DND-41 (cell line): Measurements from ENCODE around the gene ENTPD8.

ENCODE experiments used
- ATAC-seq: fragments of 200-7000 bp; cut with Tn5 transposase; 3 replicates; pipeline ENCODE4 v1.9.1; 2021; ENCODE audit warnings: low read depth; ENCODE audit not compliant: insufficient read depth
- DNase-seq: peaks from one replicate; pipeline ENCODE4 v3.0.0-alpha.2; 2020
- H2AFZ ChIP-seq: 2 replicates; pipeline ENCODE4 v1.6.0; 2012; ENCODE audit warnings: low read depth, low read length
- H3K27ac ChIP-seq: 2 replicates; pipeline ENCODE4 v1.5.1; 2012; ENCODE audit warnings: low read length, inconsistent platforms
- H3K27me3 ChIP-seq: fragments of 200-600 bp; sonication (generic); 2 replicates; pipeline ENCODE4 v1.6.0; 2012; ENCODE audit warnings: low read length, mild to moderate bottlenecking, inconsistent platforms; ENCODE audit not compliant: insufficient read depth, poor library complexity
- H3K36me3 ChIP-seq: 2 replicates; pipeline ENCODE4 v1.5.1; 2012; ENCODE audit warnings: low read length, inconsistent platforms; ENCODE audit not compliant: insufficient read depth
- H3K4me1 ChIP-seq: 2 replicates; pipeline ENCODE4 v1.5.1; 2012; ENCODE audit warnings: mild to moderate bottlenecking, low read length; ENCODE audit not compliant: insufficient read depth
- H3K4me2 ChIP-seq: 2 replicates; pipeline ENCODE4 v1.6.0; 2012; ENCODE audit warnings: mild to moderate bottlenecking, moderate library complexity, low read length, inconsistent platforms; ENCODE audit not compliant: insufficient read depth
- H3K4me3 ChIP-seq, 2 experiments: fragments of 200-600 bp in 1 of 2; shearing (Covaris generic) in 1 of 2; 2 replicates each; pipeline ENCODE4 v1.5.1; 2012 to 2016; ENCODE audit warnings: inconsistent platforms in 2 of 2, low read length in 2 of 2, mild to moderate bottlenecking in 2 of 2, low read depth in 1 of 2, moderate library complexity in 1 of 2
- H3K79me2 ChIP-seq: 2 replicates; pipeline ENCODE4 v1.6.0; 2012; ENCODE audit warnings: low read length, inconsistent platforms; ENCODE audit not compliant: insufficient read depth
- H3K9ac ChIP-seq: 2 replicates; pipeline ENCODE4 v1.6.0; 2012; ENCODE audit warnings: low read depth, mild to moderate bottlenecking, inconsistent platforms, low read length, moderate library complexity
- H3K9me3 ChIP-seq: 2 replicates; pipeline ENCODE4 v1.5.1; 2012; ENCODE audit warnings: low read length, moderate library complexity, mild to moderate bottlenecking, inconsistent platforms; ENCODE audit not compliant: insufficient read depth, severe bottlenecking
- H4K20me1 ChIP-seq: 2 replicates; pipeline ENCODE4 v1.6.0; 2012; ENCODE audit warnings: low read length; ENCODE audit not compliant: insufficient read depth
- CTCF ChIP-seq: IDR thresholded peaks from 2 replicates; pipeline ENCODE4 v1.5.1; 2012; ENCODE audit warnings: borderline replicate concordance, low read length, moderate library complexity, mild to moderate bottlenecking; ENCODE audit not compliant: poor library complexity, severe bottlenecking; ENCODE audit errors: extremely low read depth
- EZH2 ChIP-seq: IDR thresholded peaks from 3 replicates; pipeline ENCODE4 v1.6.1; 2012; ENCODE audit warnings: borderline replicate concordance, low read depth, mild to moderate bottlenecking, moderate library complexity, low read length, inconsistent platforms; ENCODE audit not compliant: severe bottlenecking

The ENTPD8 gene

GRCh38 chr9:137459152-137459600 lies 18.0 kb upstream of the ENTPD8 start, which contains the start of gene NSMF:
Gene NSMF, minus strand, starts transcription at chr9:137459334. Its CDS starts 232 bp downstream, at chr9:137459102.
- H4K20me1 ChIP-seq, result peaks cover 56% of the 10 kb centered on the region
- no peaks in the 10 kb centered on the region for H3K36me3 ChIP-seq
- H3K9me3 ChIP-seq, result no peaks in the 10 kb centered on the region
- no peaks in the 10 kb centered on the region for H3K79me2 ChIP-seq
- H3K9ac ChIP-seq, result no peak within 1 kb of the TSS
- peaks cover 16% of the 10 kb centered on the region for H3K4me1 ChIP-seq
- H3K4me2 ChIP-seq, result no peak within 1 kb of the TSS
- no peak within 1 kb of the TSS for H2AFZ ChIP-seq
- no peak within 1 kb of the TSS for H3K27ac ChIP-seq
- H3K27me3 ChIP-seq, result peaks cover 7% of the 10 kb centered on the region
- no peak within 1 kb of the TSS for H3K4me3 ChIP-seq
- DNase-seq, result no peak
- no peak for ATAC-seq
- TF ChIP-seq CTCF (no peak), EZH2 (no peak)

- Histone ChIP-seq H3K4me3 (no peak overlapping the region), H4K20me1 (peaks cover 56% of the 10 kb centered on the region), H3K36me3 (no peaks in the 10 kb centered on the region), H3K9me3 (no peaks in the 10 kb centered on the region), H3K4me1 (peaks cover 16% of the 10 kb centered on the region), H3K79me2 (no peaks in the 10 kb centered on the region), H3K4me2 (no peak overlapping the region), H3K27ac (no peak overlapping the region), H3K27me3 (peaks cover 7% of the 10 kb centered on the region), H3K9ac (no peak overlapping the region), H2AFZ (no peak overlapping the region)
- TF ChIP-seq CTCF (no peak), EZH2 (no peak)
- ATAC-seq (no peak), DNase-seq (no peak)
Observed at GRCh38 chr9:137458194-137459151, 17.3 kb upstream of the ENTPD8 start.

- Histone ChIP-seq H4K20me1 (peaks cover 50% of the 10 kb centered on the region), H3K4me1 (peaks cover 13% of the 10 kb centered on the region), H3K27me3 (peaks cover 3% of the 10 kb centered on the region), H3K79me2 (no peaks in the 10 kb centered on the region), H3K9ac (no peak overlapping the region), H3K4me2 (no peak overlapping the region), H3K4me3 (no peak overlapping the region), H3K36me3 (no peaks in the 10 kb centered on the region), H2AFZ (no peak overlapping the region), H3K27ac (no peak overlapping the region), H3K9me3 (no peaks in the 10 kb centered on the region)
- DNase-seq (no peak), ATAC-seq (no peak)
- TF ChIP-seq CTCF (no peak), EZH2 (no peak)
Observed at GRCh38 chr9:137457406-137458193, 16.4 kb upstream of the ENTPD8 start.
